Ascending aorta (tissue), 2 donors: ENCODE data around the gene FAM170B. TPM values are rescaled to one million over a fixed set of nuclear protein-coding genes. Genes with fewer than 3 reads are reported as not detected.

Experiments used
- DNase-seq, 2 donors: peaks; one replicate each; pipeline ENCODE4 v3.0.0-alpha.2; 2019; ENCODE audit warnings: low spot score in 2 of 2
- H3K27ac ChIP-seq, 2 donors: fragments of 200-600 bp; sonication (generic); one replicate each; pipeline ENCODE4 v1.5.1; 2016 to 2017; ENCODE audit warnings: mild to moderate bottlenecking in 1 of 2
- H3K27me3 ChIP-seq: fragments of 200-600 bp; sonication (generic); one replicate; pipeline ENCODE4 v1.5.1; 2017
- H3K36me3 ChIP-seq, 2 donors: fragments of 200-600 bp; sonication (generic); one replicate each; pipeline ENCODE4 v1.5.1; 2016
- H3K4me1 ChIP-seq, 2 donors: fragments of 200-600 bp; sonication (generic); one replicate each; pipeline ENCODE4 v1.5.1; 2016 to 2017; ENCODE audit warnings: mild to moderate bottlenecking in 1 of 2
- H3K4me3 ChIP-seq, 2 donors: fragments of 200-600 bp; sonication (generic); one replicate each; pipeline ENCODE4 v1.5.1; 2016 to 2017; ENCODE audit warnings: mild to moderate bottlenecking in 1 of 2
- H3K9me3 ChIP-seq, 2 donors: fragments of 200-600 bp; sonication (generic); one replicate each; pipeline ENCODE4 v1.5.1; 2016
- intact Hi-C: fragments of 100-400 bp; cut with DNase I; formaldehyde crosslinking; loops from one replicate; pipeline ENCODE4 v1.15.1; 2023
- total RNA-seq: library from RNA; depleted of rRNA; stranded (reverse); fragments of >200 nt; gene quantifications from one replicate; pipeline ENCODE4 v1.1.0, GENCODE V29; 2016
- TF ChIP-seq, protein P1 (sequence below), 3 experiments: fragments of 200-600 bp in 2 of 3; fragments of 450-650 bp in 1 of 3; sonication (generic) in 2 of 3; IDR thresholded peaks; one replicate each; pipeline ENCODE4 v1.5.1; 2016 to 2019; ENCODE audit warnings: antibody characterized with exemption in 3 of 3, mild to moderate bottlenecking in 1 of 3, moderate library complexity in 1 of 3

FAM170B gene
- total RNA-seq, 1 donor from 2014 or later, result not detected

DNA sequence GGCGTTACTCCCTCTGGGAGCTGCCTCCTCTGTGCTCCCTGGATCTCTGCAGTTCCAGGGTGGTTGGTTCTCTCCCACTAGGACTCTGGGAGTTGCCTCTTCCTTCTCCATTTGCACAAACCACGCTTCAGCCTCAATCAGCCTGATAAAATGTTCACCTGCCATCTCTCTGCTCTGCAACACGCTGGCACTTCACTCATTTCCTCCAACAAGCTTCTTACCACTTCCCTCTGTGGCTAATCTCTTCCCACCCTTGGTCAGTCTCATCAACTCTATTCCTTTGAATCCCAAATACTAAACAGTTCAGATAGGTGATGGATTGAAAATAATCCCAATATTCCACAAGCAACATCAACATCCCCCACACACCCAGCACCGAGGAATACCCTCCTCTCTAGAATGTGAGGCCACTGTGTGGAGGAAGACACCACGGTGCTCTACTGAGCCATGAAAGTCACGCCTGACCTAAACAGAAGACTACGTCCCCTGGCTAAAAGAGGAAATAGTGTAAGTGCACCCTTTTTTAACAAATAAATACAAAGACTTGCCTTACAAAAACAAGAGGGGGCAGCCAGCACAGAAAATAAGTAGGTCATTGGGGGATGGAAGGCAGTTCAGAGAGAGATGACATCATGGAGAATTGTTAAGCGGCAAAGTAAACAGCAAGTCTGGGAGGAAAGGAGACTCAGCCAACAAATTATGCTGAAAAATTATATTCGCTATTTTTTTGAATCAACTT, 1.9 kb upstream of the FAM170B start:
- no peak overlapping the region for H3K4me3 ChIP-seq
- H3K27ac ChIP-seq, result peak overlapping the region; percentile 39 to 58
- TF ChIP-seq, protein P1, sequence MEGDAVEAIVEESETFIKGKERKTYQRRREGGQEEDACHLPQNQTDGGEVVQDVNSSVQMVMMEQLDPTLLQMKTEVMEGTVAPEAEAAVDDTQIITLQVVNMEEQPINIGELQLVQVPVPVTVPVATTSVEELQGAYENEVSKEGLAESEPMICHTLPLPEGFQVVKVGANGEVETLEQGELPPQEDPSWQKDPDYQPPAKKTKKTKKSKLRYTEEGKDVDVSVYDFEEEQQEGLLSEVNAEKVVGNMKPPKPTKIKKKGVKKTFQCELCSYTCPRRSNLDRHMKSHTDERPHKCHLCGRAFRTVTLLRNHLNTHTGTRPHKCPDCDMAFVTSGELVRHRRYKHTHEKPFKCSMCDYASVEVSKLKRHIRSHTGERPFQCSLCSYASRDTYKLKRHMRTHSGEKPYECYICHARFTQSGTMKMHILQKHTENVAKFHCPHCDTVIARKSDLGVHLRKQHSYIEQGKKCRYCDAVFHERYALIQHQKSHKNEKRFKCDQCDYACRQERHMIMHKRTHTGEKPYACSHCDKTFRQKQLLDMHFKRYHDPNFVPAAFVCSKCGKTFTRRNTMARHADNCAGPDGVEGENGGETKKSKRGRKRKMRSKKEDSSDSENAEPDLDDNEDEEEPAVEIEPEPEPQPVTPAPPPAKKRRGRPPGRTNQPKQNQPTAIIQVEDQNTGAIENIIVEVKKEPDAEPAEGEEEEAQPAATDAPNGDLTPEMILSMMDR (IDR thresholded peaks at IDR 0.05), result peak in 2 of 3 experiments; percentile 14 to 22
- no peaks in the 10 kb centered on the region for H3K36me3 ChIP-seq
- intact Hi-C loops, result no loop called here
- H3K9me3 ChIP-seq, result no peaks in the 10 kb centered on the region
- DNase-seq, result no peak
- no peaks in the 10 kb centered on the region for H3K27me3 ChIP-seq
- peaks cover 0 to 27% of the 10 kb centered on the region in 2 donors for H3K4me1 ChIP-seq

DNA sequence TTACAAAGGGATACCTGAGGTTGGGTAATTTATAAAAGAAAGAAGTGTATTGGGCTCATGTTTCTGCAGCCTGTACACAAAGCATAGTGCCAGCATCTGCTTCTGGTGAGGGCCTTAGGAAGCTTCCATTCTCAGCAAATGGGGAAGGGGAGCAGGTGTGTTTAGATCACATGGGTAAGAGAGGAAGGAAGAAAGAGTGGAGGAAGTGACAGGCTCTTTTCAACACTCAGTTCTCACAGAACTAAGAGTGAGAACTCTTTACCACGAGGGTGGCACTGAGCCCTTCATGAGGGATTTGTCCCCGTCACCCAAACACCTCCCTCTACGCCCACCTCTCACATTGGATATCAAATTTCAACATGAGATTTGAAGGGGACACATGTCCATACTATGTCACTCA, 506 bp upstream of the FAM170B start:
- H3K4me1 ChIP-seq, result peaks cover 0 to 16% of the 10 kb centered on the region in 2 donors
- H3K27ac ChIP-seq, result no peak overlapping the region
- H3K9me3 ChIP-seq, result no peaks in the 10 kb centered on the region
- H3K4me3 ChIP-seq, result no peak overlapping the region
- TF ChIP-seq, protein P1 (IDR thresholded peaks at IDR 0.05), result no peak
- no peaks in the 10 kb centered on the region for H3K27me3 ChIP-seq
- no peaks in the 10 kb centered on the region for H3K36me3 ChIP-seq
- intact Hi-C loops, result no loop called here
- no peak for DNase-seq

DNA sequence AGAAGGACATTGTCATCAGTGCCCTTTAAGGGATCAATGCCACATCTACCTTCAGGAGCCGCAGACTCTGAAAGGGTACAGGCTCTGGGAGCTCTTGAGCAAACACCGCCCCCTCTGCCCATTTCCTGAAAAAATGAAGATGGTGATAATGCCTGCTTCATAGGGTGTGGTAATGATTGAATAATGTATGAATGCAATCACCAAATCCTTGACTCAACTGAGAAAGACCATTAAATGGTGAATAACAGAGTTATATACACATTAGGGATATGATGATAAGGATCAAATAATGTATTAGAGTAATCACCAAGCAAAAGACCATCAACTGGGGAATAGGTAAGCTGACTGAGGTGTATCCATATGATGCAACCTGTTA, 1.5 kb downstream of the FAM170B start:
- TF ChIP-seq, protein P1 (IDR thresholded peaks at IDR 0.05), result no peak
- Histone ChIP-seq H3K27me3 (no peaks in the 10 kb centered on the region), H3K4me1 (peaks cover 0 to 3% of the 10 kb centered on the region in 2 donors), H3K9me3 (no peaks in the 10 kb centered on the region), H3K27ac (no peak overlapping the region), H3K36me3 (no peaks in the 10 kb centered on the region), H3K4me3 (no peak overlapping the region)
- intact Hi-C loops, result no loop called here
- DNase-seq, result no peak

DNA sequence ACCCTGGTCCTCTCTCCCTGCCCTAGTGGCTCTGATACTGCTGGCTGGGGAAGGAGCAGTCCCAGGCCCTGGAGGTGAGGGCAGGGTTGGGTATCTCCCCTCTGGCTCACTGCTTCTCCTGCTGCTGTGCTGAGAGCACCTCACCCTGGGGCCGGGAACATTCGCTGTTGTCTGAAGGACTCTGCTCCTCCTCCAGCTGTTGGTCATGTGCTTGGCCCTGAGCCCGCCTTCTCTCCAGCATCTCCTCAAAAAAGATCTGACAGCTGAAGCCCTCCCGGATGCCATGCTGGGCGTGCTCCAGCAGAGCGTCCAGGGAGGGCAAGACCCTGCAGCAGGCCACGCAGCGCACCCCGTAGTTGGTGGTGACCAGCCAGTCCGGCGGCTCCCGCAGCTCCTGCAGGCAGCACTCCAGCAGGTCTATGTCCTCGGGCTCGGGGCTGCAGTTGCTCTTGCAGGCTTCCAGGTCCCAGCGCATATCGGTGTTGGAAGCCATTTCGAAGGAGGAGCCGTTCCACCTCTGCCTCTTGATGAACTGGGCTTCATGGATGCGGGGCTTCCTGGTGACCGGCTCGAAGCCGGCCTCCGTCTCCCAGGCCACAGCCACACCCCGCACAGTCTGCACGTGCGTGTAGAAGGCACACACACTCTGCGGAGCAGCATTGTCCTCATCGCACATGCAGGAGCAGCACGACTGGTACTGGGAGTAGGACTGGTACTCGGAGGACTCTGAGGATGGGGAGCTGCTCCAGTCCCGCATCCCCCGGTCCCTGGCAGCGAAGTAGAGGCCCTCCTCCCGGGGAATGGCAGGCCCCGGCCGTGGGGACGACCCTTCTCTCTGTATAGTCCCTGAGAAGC, 2.1 kb downstream of the FAM170B start:
- Histone ChIP-seq H3K27ac (no peak overlapping the region), H3K36me3 (no peaks in the 10 kb centered on the region), H3K9me3 (no peaks in the 10 kb centered on the region), H3K4me1 (peaks cover 0 to 3% of the 10 kb centered on the region in 2 donors), H3K4me3 (no peak overlapping the region), H3K27me3 (no peaks in the 10 kb centered on the region)
- TF ChIP-seq, protein P1 (IDR thresholded peaks at IDR 0.05), result no peak
- DNase-seq, result no peak
- intact Hi-C loops, result no loop called here

DNA sequence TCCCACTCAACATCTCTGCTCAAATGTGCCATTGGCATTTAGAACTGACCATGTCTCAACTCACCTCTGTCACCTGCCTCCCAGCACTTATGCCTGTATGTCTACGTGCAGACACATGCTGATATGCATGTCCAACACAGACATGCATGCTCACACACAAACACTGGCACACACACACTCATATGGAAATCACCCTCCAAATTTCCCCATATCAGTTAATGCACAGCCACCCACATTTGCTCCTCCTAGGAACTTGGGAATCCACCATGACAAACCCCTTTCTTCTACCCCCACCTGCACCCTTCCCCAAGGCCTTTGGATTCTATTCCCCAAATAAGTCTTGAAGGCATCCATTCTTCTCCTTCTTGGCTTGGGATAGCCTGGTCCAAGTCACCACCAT, 4.4 kb downstream of the FAM170B start:
- Histone ChIP-seq H3K36me3 (no peaks in the 10 kb centered on the region), H3K27me3 (no peaks in the 10 kb centered on the region), H3K27ac (no peak overlapping the region), H3K9me3 (no peaks in the 10 kb centered on the region), H3K4me3 (no peak overlapping the region), H3K4me1 (no peaks in the 10 kb centered on the region)
- no peak for DNase-seq
- intact Hi-C loops, result no loop called here
- TF ChIP-seq, protein P1 (IDR thresholded peaks at IDR 0.05), result no peak
